Activated T-helper 2 cell treated with anti-CD3 and anti-CD28 coated beads, Interferon-gamma antibody, Interleukin-2, Interleukin-4, amounts not matched to agents 10 μg/mL and 5 μg/mL and 100 μg/mL, durations not matched to agents 14 hours and 24 hours and 36 hours (primary cell): ENCODE measurements around the gene MTG2. TPM values are rescaled to one million over a fixed set of nuclear protein-coding genes. Genes with fewer than 3 reads are reported as not detected.

Experiments used
- DNase-seq: peaks from one replicate; pipeline ENCODE4 v3.0.0; 2021; ENCODE audit warnings: low spot score
- H3K27ac Mint-ChIP-seq: one replicate; pipeline ENCODE4 v1.8.0; 2021; ENCODE audit warnings: mixed read lengths
- H3K27me3 Mint-ChIP-seq: one replicate; pipeline ENCODE4 v1.8.0; 2021; ENCODE audit warnings: low read depth, mixed read lengths
- H3K36me3 Mint-ChIP-seq: one replicate; pipeline ENCODE4 v1.8.0; 2021; ENCODE audit warnings: low read depth, mixed read lengths
- H3K4me1 Mint-ChIP-seq: one replicate; pipeline ENCODE4 v1.8.0; 2021; ENCODE audit warnings: low read depth, mixed read lengths
- H3K4me3 Mint-ChIP-seq: one replicate; pipeline ENCODE4 v1.8.0; 2021; ENCODE audit warnings: low read depth, mild to moderate bottlenecking, moderate library complexity, mixed read lengths
- H3K9me3 Mint-ChIP-seq: one replicate; pipeline ENCODE4 v1.8.0; 2021; ENCODE audit warnings: mixed read lengths
- intact Hi-C: fragments of 100-400 bp; cut with micrococcal nuclease; formaldehyde crosslinking; loops from one replicate; pipeline ENCODE4 v1.15.1; 2023
- total RNA-seq: library from RNA; stranded (reverse); gene quantifications from 2 replicates; pipeline ENCODE4 v1.2.3, GENCODE V29; 2022

Gene MTG2
- total RNA-seq, 1 donor from 2014 or later, result 40.2 TPM

DNA sequence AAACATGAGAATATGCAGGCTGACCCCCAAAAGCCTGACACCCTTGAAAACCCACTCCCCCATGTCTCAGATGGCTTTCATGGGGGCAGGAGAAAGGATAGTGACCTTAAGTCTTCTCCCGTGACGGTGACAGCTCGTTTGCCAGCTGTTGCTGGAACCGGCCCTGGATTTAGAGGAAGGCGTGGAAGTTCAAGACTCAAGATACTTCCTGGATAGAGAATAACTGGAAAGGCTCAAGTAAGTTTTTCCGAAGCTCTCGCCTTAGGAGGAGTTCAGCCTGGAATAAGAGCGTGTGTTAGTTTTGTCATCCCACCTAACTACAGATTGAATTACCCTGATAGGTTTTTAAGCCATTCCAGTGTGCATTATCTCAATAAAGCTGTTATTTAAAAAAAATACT, 11.6 kb upstream of the MTG2 start:
- no peaks in the 10 kb centered on the region for H3K4me1 Mint-ChIP-seq
- no peak for DNase-seq
- H3K36me3 Mint-ChIP-seq, result peaks cover 15% of the 10 kb centered on the region
- H3K27ac Mint-ChIP-seq, result no peak overlapping the region
- H3K9me3 Mint-ChIP-seq, result no peaks in the 10 kb centered on the region
- H3K27me3 Mint-ChIP-seq, result no peaks in the 10 kb centered on the region
- H3K4me3 Mint-ChIP-seq, result no peak overlapping the region
- intact Hi-C loops, result no loop called here

DNA sequence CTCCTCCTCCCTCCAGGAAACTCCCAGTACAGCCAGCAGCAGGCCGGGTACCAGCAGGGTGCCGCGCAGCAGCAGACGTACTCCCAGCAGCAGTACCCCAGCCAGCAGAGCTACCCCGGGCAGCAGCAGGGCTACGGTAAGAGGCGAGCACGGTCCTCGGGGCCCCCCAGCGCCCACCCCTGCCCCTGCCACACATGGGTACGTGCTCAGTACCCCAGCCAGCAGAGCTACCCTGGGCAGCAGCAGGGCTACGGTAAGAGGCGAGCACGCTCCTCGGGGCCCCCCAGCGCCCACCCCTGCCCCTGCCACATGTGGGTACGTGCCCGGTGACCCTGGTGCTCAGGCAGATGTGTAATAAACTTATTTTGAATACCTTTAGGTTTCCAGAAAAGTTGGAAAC, 10.2 kb upstream of the MTG2 start:
- intact Hi-C loops, result no loop called here

DNA sequence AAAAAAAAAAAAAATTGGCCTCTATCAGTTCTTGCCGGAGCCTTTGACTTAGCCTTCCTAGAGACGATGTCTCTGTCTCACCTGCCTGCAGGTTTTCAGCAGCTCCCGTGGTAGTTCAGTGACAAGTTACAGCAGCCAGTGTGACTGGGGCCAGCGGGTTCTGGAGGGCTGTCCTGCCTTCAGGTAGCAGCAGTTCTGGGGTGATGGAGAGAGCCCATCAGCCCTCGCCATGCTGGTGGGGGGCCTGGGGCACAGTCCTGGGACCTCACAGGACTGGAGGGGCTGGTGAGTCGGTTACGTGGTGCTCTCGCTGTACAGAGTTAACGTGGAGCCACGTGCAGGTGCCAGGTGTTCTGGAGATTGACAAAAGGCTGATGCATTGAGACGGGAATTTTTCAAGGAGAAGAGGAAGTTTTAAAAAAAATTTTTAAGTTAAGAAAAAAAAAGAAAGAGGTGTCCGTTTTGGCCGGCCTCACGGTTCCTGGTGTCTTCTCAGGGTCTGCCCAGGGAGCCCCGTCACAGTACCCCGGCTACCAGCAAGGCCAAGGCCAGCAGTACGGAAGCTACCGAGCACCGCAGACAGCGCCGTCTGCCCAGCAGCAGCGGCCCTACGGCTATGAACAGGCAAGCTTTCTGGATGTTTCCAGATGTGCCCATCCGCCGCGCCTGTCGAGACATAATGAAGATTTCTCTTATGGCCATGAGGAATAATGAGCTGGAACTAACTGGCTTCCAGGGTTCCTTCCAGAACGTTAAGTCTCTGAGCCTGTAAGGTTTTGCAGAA, 8.6 kb upstream of the MTG2 start:
- H3K4me3 Mint-ChIP-seq, result no peak overlapping the region
- intact Hi-C loops, result no loop called here
- H3K27ac Mint-ChIP-seq, result no peak overlapping the region
- H3K27me3 Mint-ChIP-seq, result no peaks in the 10 kb centered on the region
- H3K4me1 Mint-ChIP-seq, result no peaks in the 10 kb centered on the region
- peaks cover 13% of the 10 kb centered on the region for H3K36me3 Mint-ChIP-seq
- H3K9me3 Mint-ChIP-seq, result no peaks in the 10 kb centered on the region
- DNase-seq, result no peak

More for the DNA sequence above, 10.2 kb upstream of the MTG2 start:
- H3K4me3 Mint-ChIP-seq, result no peak overlapping the region
- no peaks in the 10 kb centered on the region for H3K4me1 Mint-ChIP-seq
- no peaks in the 10 kb centered on the region for H3K9me3 Mint-ChIP-seq
- peaks cover 12% of the 10 kb centered on the region for H3K36me3 Mint-ChIP-seq
- H3K27ac Mint-ChIP-seq, result no peak overlapping the region
- no peaks in the 10 kb centered on the region for H3K27me3 Mint-ChIP-seq
- DNase-seq, result no peak

DNA sequence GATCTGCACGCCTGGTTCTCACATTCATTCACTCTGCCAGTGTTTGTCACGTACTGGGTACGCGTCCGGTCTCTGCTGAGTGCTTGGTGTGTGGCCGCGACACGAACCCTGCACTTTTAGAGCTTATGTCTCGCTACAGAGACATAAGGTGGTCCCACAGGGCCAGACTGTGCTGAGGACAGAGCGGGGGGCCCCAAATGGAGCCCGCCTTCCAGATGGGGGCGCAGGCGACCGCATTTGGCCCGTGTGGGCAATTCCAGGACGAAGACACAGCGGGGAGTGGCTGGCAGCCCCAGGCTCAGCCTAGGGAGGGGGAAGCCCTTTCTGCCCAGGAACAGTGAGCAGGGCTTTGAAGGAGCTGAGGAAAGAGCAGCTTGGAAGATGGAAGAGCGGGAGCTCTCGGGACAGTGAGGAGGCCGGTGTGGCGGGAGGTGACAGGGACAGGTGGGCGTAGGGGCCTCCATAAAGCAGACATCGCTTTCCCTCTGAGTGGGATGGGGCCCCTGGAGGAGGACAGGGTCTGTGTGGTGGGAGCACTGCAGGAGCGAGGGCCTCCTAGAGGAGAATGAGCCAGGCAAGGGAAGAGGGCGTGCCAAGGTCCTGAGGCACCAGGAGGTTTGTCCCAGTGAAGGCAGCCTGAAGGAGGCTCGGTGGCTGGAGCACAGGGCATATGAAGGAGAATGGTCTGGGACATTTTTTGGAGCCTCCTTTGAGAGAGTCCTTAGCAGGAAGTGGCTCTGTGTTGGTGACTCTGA, 7.8 kb upstream of the MTG2 start:
- H3K4me3 Mint-ChIP-seq, result no peak overlapping the region
- H3K9me3 Mint-ChIP-seq, result no peaks in the 10 kb centered on the region
- no peaks in the 10 kb centered on the region for H3K4me1 Mint-ChIP-seq
- no peak for DNase-seq
- no peaks in the 10 kb centered on the region for H3K27me3 Mint-ChIP-seq
- peaks cover 13% of the 10 kb centered on the region for H3K36me3 Mint-ChIP-seq
- no peak overlapping the region for H3K27ac Mint-ChIP-seq
- intact Hi-C loops, result no loop called here

DNA sequence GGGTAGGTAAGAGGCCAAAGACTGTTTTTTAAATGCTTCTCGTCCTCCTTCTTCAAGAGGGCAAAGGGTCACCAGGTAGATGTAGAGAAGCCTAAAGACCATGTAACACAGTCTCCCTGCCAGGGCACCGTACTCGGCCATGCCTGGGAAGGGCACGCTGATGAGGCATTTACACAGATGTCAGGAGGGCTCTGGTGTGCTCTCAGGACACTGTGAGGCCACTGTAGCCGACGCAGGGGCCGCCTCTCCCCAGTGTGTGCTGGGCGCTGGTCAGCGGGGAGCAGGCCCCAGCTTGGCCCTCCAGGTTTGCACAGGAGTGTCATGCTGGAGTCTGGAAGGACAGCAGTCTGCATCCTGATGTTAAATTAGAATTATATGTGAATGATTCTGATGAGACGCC, 7.1 kb upstream of the MTG2 start:
- Mint-ChIP-seq H3K9me3 (no peaks in the 10 kb centered on the region), H3K4me1 (no peaks in the 10 kb centered on the region), H3K36me3 (peaks cover 13% of the 10 kb centered on the region), H3K27ac (no peak overlapping the region), H3K4me3 (no peak overlapping the region), H3K27me3 (no peaks in the 10 kb centered on the region)
- intact Hi-C loops, result no loop called here
- DNase-seq, result no peak

DNA sequence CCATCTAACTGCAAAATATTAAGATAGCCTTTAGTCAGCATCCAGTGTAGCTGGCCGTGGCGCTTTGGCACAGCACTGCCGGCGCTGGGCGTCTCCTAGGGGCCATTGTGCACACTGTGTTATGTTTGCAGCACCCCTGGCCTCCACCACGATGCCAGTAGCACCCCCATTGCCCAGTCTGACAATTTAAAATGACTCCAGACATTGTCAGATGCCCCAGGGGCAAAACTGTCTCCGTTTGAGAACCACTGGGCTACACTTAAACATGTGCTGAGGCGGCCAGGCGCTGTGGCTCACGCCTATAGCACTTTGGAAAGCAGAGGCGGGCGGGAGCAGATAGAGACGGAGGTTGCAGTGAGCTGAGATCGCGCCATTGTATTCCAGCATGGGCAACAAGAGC, 6.0 kb upstream of the MTG2 start:
- Mint-ChIP-seq H3K27ac (no peak overlapping the region), H3K27me3 (no peaks in the 10 kb centered on the region), H3K4me1 (peaks cover 3% of the 10 kb centered on the region), H3K4me3 (no peak overlapping the region), H3K36me3 (peaks cover 16% of the 10 kb centered on the region), H3K9me3 (no peaks in the 10 kb centered on the region)
- intact Hi-C loops, result no loop called here
- no peak for DNase-seq

DNA sequence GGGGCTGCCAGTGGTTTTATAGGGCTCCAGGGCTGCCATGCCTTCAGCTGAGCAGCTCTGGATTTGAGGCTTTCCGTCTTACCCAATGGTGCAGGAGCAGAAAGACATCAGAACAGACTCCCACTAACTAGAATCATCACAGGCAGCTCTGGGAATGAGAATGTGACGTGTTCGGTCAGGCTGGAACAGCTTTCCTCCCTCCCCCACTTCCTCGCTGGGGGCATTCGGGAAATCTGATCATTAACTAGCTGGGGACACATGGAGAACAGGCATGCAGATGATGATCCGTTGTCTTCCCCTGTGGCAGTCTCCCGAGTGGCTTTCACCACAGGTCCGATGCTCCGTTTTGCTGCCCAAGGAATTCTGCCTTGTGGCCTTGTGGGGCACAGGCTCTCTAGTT, 5.5 kb upstream of the MTG2 start:
- H3K9me3 Mint-ChIP-seq, result no peaks in the 10 kb centered on the region
- no peaks in the 10 kb centered on the region for H3K27me3 Mint-ChIP-seq
- peaks cover 20% of the 10 kb centered on the region for H3K36me3 Mint-ChIP-seq
- DNase-seq, result no peak
- H3K4me3 Mint-ChIP-seq, result no peak overlapping the region
- no peak overlapping the region for H3K27ac Mint-ChIP-seq
- intact Hi-C loops, result no loop called here
- peaks cover 5% of the 10 kb centered on the region for H3K4me1 Mint-ChIP-seq

DNA sequence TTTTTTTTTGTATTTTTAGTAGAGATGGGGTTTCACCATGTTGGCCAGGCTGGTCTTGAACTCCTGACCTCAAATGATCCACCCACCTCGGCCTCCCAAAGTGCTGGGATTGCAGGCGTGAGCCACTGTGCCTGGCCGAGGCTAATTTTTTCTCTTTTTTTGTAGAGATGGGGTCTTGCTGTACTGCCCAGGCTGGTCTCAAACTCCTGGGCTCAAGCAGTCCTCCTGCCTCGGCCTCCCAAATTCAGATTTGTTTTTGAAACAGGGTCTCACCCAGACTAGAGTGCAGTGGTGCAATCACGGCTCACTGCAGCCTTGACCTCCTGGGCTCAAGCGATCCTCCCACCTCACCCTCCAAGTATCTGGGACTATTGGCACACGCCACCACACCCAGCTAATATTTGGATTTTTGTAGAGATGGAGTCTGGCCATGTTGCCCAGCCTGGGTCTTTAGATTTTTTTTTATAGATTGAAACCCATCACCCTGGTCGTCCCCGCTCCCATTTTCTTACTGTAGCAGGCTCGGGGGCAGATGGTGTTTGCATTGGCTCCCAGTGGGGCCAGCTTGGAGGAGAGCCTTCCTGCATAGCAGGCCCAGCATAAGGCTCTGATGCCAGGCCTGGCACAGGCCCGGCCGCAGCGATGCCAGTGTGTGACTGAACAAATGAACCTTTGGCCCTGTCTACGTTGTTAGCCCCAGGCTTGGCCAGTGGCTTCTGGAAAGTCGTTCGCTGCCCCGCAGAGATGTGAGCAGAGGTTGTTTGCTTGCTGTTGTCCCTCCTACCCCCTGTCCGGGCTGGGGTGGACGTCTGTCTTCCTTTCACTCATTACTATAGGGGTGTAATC, 4.3 kb upstream of the MTG2 start:
- Mint-ChIP-seq H3K4me3 (no peak overlapping the region), H3K9me3 (no peaks in the 10 kb centered on the region), H3K4me1 (peaks cover 7% of the 10 kb centered on the region), H3K27me3 (no peaks in the 10 kb centered on the region), H3K36me3 (peaks cover 22% of the 10 kb centered on the region), H3K27ac (no peak overlapping the region)
- DNase-seq, result no peak
- intact Hi-C loops, result no loop called here

DNA sequence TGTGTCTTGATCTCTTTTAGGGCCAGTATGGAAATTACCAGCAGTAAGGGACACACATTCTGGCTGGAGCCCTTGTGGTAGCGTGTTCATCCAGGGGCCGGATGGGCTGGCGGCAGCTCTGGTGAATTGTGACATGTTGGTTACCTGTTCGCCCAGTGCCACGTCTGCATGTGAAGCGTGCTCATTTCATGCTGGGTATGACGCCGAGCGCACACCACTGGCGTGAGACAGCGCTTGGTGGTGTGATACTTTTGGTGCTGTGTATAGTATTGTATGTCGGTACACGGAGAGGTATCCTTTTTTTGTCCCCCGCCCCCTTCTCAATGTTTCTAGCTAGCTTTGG, 3.7 kb upstream of the MTG2 start:
- no peak overlapping the region for H3K4me3 Mint-ChIP-seq
- peaks cover 20% of the 10 kb centered on the region for H3K36me3 Mint-ChIP-seq
- intact Hi-C loops, result no loop called here
- peaks cover 11% of the 10 kb centered on the region for H3K4me1 Mint-ChIP-seq
- no peak overlapping the region for H3K27ac Mint-ChIP-seq
- H3K9me3 Mint-ChIP-seq, result no peaks in the 10 kb centered on the region
- H3K27me3 Mint-ChIP-seq, result no peaks in the 10 kb centered on the region
- no peak for DNase-seq

DNA sequence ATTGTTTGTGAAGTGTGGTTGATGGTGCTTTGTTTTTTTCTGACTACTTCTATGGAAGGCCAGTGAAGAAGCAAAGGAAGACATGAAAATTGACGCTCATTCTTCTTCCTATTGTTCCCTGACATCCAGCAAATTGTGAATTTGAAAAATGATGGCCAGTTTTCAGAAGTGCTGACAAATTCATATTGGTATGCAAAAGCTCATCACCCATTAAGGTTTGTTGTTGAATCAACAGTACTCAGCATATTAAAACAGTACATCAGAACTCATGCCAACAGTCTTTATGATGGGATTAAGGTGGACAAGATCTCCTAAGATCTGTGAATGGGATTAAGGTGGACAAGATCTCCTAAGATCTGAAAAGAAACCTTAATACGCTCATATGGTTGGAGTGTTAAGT, 1.0 kb upstream of the MTG2 start:
- H3K27me3 Mint-ChIP-seq, result no peaks in the 10 kb centered on the region
- DNase-seq, result no peak
- peaks cover 17% of the 10 kb centered on the region for H3K4me1 Mint-ChIP-seq
- H3K27ac Mint-ChIP-seq, result peak overlapping the region; percentile 89
- peak overlapping the region; percentile 91 for H3K4me3 Mint-ChIP-seq
- H3K36me3 Mint-ChIP-seq, result peaks cover 14% of the 10 kb centered on the region
- intact Hi-C loops, result loop anchor here (1.0 to 2.0 kb wide), 3 partner anchors 41 to 59 kb away; partner anchors contain the start of genes LSM14B and OSBPL2
- no peaks in the 10 kb centered on the region for H3K9me3 Mint-ChIP-seq

DNA sequence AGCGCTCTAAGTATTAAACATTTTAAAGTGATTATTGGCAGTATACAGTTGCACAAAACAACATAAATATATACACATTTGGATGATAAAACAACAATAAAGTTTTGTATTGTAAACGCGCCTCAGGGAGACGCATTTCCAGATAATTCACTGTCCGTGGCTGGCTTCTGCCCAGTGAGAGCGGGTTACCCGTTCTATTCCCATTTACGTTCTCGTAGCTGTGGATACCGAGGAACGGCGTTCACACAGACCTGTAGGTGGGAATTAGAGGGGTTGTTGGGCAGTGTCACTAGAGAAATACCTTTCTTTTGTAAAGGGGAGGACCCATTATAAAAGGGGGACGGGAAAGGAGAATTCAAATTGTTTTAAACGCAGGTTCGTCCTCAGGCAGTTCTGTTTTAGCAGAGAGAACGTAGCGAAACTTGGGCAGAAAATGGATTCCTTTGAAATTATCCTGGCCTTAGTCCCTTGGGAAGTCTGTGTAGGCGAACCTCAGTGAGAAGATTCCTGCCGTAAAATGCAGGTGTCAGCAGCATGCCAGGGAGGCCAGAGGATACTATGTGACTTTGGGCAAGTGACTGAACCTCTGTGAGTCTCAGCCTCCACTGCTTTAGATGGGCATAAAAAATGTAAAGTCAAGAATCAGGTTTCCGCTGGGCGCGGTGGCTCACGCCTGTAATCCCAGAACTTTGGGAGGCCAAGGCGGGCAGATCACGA, 756 bp downstream of the MTG2 start:
- no peaks in the 10 kb centered on the region for H3K9me3 Mint-ChIP-seq
- no peak for DNase-seq
- peaks cover 14% of the 10 kb centered on the region for H3K36me3 Mint-ChIP-seq
- H3K27ac Mint-ChIP-seq, result peak overlapping the region; percentile 85
- peak overlapping the region; percentile 91 for H3K4me3 Mint-ChIP-seq
- H3K27me3 Mint-ChIP-seq, result no peaks in the 10 kb centered on the region
- intact Hi-C loops, result loop anchor here (2.0 kb wide), 2 partner anchors 55 to 61 kb away; partner anchors contain the start of genes LSM14B and OSBPL2
- peaks cover 24% of the 10 kb centered on the region for H3K4me1 Mint-ChIP-seq

DNA sequence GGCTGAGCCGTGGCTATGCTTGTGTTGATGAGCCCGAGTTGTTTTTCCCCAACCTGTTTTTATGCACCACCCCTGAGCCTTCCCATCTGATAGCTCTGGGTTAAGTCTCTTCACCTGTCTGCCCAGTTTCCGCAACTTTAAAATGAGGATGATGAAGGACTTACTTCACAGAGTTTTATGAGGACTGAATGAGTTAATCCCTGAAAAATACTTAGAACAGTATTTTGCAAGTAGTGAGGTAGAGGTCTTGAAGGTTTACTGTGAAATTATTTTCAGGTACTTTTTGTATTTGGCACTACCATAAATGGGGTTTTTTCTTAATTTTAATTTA, 3.2 kb downstream of the MTG2 start:
- Mint-ChIP-seq H3K4me3 (peak overlapping the region; percentile 13), H3K36me3 (peaks cover 20% of the 10 kb centered on the region), H3K27me3 (no peaks in the 10 kb centered on the region), H3K4me1 (peaks cover 24% of the 10 kb centered on the region), H3K27ac (no peak overlapping the region), H3K9me3 (no peaks in the 10 kb centered on the region)
- intact Hi-C loops, result no loop called here
- no peak for DNase-seq
